HCT116 (cell line): ENCODE results near the gene ADARB2.

Experiments used
- EZH2phosphoT487 ChIP-seq: fragments of 200-600 bp; IDR thresholded peaks from 2 replicates; pipeline ENCODE4 v1.6.1; 2018; ENCODE audit warnings: antibody characterized with exemption, borderline replicate concordance
- FOSL1 ChIP-seq: IDR thresholded peaks from 2 replicates; pipeline ENCODE4 v1.6.1; 2012; ENCODE audit warnings: low read depth
- POLR2A ChIP-seq: IDR thresholded peaks from 2 replicates; pipeline ENCODE4 v1.7.0; 2011; ENCODE audit warnings: borderline replicate concordance; ENCODE audit not compliant: insufficient read depth, insufficient read length; ENCODE audit errors: extremely low read depth
- POLR2AphosphoS5 ChIP-seq: IDR thresholded peaks from 2 replicates; pipeline ENCODE4 v1.6.1; 2011; ENCODE audit warnings: mild to moderate bottlenecking, low read depth, low read length, moderate library complexity
- RAD21 ChIP-seq: IDR thresholded peaks from 2 replicates; pipeline ENCODE4 v1.6.1; 2012; ENCODE audit warnings: low read depth, mild to moderate bottlenecking
- SP1 ChIP-seq: IDR thresholded peaks from 2 replicates; pipeline ENCODE4 v1.6.1; 2012; ENCODE audit warnings: low read depth
- ZFX ChIP-seq: fragments of 450-650 bp; IDR thresholded peaks from 2 replicates; pipeline ENCODE4 v1.6.1; 2017
- TF ChIP-seq, protein P1 (sequence below), 3 experiments: fragments of 200-600 bp in 1 of 3; sonication (generic) in 1 of 3; IDR thresholded peaks in 2 of 3; conservative IDR thresholded peaks in 1 of 3; 2 replicates each; pipeline ENCODE4 v1.5.1; 2012 to 2017; ENCODE audit warnings: low read depth in 2 of 3, low read length in 2 of 3, antibody characterized with exemption in 1 of 3, borderline replicate concordance in 1 of 3, control low read depth in 1 of 3, mild to moderate bottlenecking in 1 of 3, mixed read lengths in 1 of 3, mixed run types in 1 of 3, moderate library complexity in 1 of 3; ENCODE audit not compliant: insufficient read depth in 1 of 3
- TF ChIP-seq, protein P2 (sequence below): IDR thresholded peaks from 2 replicates; pipeline ENCODE4 v1.6.1; 2012

DNA sequence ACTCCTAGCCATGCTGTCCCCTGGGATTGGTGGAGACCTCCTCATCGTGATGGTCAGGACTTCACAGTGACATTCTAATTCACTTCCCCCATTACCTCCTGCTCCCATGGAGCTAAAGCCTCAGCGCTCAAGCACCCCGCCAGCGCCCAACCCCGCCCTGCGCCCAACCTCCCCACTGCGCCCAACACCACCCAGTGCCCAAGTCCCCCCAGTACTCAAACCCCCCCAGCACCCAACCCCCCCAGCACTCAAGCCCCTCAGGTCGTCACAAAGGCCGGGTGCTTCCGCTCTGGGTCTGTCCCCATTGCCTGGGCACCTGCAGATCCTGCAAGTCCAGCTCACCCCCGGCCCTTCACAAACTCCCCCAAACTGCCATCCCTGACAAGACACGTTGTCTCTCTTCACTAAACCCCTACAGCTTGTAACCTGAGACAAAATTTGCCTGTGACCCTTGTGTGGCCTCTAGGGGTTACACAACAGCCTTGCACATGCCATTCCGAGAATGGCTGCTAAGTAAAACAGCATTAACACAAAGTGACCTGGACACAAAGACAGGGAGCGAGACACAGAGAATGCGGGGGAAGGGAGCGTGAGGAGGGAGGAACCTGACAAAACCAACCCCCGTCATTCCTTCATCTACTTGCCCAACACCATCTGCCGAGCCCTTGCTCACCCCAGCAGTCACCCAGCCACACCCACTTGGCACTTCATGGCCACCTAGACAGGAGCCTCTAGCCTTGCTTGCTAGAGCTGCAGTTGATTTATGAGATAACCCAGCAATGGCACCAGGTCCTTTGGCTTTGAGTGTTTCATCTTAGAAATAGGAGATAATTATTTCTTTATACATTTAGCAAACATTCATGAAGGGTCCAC, 107.8 kb downstream of the ADARB2 start:
- TF ChIP-seq, protein P1, sequence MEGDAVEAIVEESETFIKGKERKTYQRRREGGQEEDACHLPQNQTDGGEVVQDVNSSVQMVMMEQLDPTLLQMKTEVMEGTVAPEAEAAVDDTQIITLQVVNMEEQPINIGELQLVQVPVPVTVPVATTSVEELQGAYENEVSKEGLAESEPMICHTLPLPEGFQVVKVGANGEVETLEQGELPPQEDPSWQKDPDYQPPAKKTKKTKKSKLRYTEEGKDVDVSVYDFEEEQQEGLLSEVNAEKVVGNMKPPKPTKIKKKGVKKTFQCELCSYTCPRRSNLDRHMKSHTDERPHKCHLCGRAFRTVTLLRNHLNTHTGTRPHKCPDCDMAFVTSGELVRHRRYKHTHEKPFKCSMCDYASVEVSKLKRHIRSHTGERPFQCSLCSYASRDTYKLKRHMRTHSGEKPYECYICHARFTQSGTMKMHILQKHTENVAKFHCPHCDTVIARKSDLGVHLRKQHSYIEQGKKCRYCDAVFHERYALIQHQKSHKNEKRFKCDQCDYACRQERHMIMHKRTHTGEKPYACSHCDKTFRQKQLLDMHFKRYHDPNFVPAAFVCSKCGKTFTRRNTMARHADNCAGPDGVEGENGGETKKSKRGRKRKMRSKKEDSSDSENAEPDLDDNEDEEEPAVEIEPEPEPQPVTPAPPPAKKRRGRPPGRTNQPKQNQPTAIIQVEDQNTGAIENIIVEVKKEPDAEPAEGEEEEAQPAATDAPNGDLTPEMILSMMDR (IDR thresholded peaks at IDR 0.05 in 2 of 3, conservative IDR thresholded peaks at IDR 0.05 in 1 of 3; ENCODE audit: borderline replicate concordance in 1 of 3, insufficient read depth in 1 of 3, low read depth in 2 of 3, low read length in 2 of 3) = no peak
- TF ChIP-seq POLR2AphosphoS5 (no peak), POLR2A (no peak), EZH2phosphoT487 (no peak), SP1 (no peak), ZFX (no peak), FOSL1 (no peak), RAD21 (no peak)
- TF ChIP-seq, protein P2, sequence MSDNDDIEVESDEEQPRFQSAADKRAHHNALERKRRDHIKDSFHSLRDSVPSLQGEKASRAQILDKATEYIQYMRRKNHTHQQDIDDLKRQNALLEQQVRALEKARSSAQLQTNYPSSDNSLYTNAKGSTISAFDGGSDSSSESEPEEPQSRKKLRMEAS = no peak
